C1 segment of cervical spinal cord (tissue), 14 donors: ENCODE data around the gene BTBD9.

Experiments
- DNase-seq, 14 donors: peaks; one replicate each; lab custom pipeline; 2025; lab: John Stamatoyannopoulos, UW

Gene BTBD9

DNA sequence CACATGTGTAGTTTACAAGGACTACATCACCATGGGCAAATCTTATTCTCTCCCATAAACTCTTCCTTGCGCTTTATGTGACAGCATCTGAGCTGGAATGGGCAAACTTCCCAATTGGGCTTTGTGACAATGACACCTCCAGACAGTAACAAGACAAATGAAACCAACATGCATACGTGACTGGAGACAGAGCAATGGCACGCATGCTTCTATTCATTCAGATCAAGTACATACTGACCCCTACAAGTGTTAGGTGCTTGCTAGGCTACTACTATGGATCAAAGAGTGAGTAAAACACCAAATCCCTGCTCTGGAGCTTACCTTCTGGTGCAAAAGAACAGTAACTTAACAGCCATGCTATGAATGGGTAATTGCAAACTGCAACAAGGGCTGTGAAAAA, 394.9 kb downstream of the BTBD9 start:
- no peak for DNase-seq

DNA sequence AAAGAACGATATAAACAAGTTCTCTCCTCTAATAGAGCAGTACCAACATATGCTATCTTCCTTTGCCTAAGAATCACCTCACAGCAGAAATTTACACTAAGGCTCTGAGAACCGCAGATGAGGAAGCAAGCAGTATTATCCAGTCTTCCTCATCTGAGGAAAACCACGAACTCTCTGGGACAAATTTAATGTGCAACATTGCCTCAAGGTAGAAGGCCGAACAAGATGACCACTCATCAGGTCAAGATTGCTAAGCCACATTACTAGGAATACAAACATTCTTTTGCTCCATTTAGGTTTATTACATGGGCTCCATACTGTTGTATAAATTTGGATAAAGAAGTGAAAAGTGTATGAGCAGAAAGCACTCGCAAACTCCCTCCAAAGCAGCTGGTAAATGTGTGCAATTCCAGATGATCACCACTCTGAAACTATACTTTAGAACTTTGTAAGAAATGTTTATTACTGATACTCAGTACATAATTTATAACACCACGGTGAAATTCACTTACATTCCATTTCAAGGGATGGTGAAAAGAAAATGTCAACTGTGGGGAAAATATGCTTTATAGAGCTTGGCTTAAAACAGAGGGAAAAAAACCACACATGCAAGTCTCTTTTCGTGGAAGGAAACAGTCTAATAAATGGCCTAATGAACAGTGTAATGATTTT, 398.4 kb downstream of the BTBD9 start:
- no peak for DNase-seq

DNA sequence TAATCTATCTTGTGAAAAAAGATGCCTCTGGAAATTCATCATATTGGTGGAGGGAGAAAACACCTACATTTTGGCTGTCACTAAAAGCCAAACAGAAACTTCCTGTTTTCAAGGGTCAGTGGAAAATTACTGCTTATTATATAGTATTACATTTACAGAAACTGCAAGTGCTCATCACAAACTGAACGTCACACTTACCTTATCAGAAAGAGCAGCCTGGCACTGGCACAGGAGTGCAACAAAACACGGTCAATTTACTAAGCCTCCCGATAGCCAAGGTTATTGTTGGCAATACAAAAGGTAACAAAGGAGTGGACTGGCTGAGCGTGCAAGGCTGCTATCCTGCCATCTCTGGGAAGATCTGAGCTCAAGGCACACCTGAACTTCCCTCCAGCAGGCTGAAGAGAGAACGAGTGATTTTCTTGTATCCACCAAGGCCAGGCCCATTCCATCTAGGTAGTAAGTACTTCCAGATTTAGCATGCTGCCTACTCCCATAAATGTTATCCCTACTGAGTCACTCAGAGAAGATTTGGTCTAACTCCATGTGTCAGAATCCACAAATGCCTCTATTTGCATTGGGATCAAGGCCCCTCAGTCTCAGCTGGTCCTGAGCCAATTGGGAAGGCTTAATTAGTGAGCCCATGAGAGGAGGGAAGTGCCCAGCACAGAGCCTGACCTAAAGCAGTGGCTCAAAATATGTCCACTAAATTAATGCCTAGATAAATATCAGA, 399.8 kb downstream of the BTBD9 start:
- no peak for DNase-seq

DNA sequence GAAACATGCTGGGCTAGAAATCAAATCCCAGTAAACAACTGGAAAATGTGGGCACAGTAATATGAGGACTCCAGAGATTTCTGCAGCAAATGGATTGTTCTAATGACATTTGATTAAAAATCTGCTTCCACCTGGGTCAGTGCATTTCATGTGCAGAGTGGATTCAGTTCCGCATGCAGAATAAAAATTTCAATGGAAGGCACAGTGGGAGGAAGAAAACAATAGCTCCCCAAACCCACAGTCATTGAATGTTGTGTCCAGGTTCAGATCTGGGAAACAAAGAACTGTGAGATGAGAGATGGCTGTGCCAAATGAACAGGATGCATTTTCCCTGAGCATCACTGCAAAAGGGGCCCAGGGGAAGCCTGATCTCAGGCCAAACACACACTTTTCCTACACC, 403.1 kb downstream of the BTBD9 start:
- no peak for DNase-seq

DNA sequence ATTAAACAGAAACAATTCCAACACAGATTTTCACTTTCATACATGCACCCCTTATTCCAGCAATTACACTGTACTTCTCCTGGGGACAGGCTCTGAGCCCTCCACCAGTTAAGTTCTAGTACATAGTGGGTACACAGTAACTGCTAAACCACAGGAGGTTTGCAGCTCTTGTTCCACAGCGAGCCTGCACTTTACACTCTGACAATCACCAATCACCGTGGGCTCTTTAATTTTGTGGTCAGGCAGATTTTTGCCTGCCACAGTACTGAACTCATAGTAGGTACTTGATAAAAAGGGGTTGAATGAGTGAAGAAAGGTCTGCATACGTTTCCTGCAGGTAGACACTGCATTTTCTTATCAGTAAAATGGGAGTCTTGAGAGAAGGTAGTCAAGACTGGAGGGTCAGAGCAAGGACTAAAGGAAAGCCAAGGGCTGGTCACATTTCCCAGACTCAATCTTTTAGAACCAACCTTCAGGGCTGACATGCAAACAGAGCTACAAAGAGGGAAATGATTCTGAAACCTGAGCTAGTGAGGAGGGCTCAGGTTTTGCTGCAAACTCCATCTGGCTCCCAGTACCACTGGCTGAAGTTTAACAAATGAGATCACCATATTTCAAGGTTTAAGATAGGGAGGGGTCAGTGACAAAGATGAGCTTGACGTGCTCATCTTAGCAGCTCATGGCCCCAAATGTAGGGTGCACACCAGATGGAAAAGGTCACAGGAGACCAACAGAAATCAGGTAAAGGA, 404.6 kb downstream of the BTBD9 start:
- DNase-seq, result no peak

DNA sequence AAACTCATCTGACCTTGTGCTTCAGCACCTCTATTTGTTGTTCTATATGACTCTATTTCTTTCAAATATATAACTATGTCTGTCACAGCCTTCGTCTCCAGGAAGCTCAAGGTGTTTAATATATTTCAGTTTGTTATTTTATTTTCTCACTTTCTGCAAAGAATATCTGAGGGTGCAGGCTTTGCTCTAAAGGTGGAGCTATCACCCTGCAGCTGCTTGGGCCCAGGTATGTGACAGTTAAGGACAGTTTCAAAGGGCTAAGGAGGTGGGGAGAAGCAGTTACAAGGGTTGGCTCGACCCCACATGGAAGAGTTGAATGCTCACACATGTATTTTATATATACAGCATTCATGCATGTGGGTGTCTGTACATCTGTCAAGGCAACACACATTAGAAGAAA, 405.6 kb downstream of the BTBD9 start:
- no peak for DNase-seq

DNA sequence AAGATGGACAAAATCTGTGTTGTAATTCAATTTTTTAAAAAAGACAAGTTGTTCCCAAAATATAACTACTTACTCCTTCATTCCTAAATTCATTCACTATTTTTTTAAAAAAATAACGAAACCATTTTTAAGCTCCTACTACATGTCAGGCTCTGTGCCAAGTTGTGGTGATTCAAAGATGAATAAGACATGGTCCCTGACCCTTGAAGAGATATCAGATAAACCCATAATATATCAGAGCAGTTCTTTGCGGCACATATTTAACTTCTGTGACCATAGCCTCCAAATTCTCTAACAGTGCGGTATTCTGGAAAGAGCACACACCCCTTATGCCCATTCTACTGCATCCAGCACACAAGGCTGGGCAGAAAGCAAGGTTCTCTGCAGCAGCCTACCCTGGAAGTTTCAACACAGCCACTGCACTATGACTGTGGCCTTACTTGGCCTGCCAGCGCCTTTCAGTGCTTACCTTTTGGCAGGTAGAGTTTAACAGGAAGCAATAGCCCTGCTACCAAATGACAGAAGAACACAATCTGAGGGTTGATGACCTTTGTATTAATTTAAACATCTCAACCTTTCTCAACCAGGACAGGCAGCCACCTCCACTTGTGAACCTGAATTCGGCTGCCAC, 406.5 kb downstream of the BTBD9 start:
- DNase-seq, result no peak

DNA sequence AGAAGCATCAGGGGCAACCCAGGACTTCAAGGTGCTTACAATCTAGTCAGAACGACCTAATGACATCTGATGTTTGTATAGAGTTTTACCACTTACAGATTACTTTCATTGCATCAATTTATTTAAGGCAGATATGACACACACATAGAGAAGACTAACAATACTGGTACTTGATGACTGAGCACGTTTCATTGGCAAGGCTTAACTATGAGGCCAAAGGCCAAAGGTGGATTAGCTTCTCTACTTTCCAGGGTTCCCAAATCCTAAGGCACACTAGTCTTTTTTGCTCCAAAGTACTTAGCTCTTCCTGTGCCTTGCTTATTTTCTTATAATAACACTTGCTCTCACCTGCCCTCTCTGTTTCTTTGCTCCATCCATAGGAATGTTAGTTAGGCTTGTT, 414.0 kb downstream of the BTBD9 start:
- no peak for DNase-seq

DNA sequence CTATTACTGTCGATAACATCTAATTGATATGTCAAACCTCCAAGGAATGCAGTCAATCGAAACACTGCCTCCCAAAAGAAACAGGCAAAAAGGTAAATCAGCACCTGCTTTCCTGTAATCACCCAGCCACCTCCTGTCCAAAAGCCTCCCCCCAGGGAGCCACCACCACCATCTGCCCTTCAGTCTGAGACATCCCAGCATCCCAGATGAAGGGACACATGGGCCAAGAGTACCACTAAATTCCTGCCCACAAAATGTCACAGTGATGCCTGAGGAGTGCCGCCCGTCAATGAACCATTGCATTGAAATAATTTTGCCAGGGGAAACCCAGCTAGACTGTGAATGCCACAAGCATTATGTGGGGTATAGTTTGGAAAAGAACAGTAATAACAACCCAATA, 418.5 kb downstream of the BTBD9 start:
- DNase-seq, result peak in 1 of 14 donors; percentile 72

DNA sequence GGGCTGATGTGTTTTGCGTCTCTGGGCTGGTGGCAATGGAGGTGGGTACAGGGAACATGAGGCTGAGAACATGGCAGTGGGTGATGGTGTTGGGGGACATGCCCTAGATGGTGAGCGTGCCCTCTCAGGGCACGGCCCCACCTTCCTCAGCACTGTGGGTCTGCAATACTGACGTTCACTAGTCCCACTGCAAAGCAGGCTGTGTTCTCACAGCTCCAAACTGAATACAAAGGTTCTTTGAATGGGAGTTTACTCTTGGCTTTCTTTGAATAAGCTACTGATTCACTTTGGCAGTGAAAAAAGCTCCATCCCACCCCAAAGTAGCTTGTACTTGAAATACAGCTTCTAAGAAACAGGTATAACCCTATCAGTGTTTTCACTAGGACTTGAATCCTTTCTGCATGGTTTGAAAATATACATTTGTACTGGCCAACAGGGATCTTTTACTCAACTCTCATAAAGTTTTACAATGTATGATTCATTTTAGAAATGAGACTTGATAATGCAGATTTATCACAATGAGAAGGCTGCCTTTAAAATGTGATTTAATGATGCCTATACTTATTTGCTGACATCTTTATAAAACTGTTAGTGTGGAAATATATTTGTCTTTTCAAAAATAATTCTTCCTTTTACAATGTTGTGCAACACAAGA, 419.5 kb downstream of the BTBD9 start:
- peak in 7 of 14 donors; percentile 23 to 53 (median 46) for DNase-seq

DNA sequence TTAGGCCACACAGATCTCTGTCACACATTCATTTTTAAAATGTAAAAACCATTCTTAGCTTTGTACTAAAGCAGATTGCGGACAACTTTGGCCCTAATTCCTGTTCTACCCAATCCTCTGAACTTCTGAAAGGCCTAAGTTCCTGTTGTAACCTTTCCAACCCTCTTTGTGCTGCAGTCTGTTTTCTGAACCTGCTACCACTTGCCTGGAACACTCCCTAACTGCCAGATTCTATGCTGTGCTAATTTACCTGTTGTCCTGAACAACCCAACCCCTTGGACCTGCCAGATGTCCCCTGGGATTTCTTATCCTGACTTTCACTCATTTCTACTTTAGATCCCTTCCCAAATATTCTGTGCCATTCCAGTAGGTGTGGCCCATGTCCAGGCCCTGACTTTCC, 421.5 kb downstream of the BTBD9 start:
- DNase-seq, result no peak

DNA sequence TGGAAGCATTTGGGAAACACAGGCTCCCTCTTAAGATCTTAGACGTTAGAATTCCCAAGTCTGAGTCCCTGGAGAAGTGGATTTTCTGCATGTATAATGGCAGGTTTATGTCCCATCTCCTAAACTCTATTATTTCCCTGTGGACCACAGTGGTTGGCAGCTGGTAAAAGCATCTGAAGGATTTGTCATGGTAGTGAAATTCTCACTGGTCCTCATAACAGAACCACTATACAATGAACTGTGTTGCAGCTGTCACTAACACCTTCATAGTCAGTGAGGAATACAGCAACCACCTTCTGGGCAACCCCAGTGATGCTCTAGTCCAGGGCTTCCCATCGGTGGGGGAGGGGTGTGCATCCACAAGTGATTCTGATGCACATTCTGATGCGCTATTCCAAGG, 423.3 kb downstream of the BTBD9 start:
- DNase-seq, result no peak

DNA sequence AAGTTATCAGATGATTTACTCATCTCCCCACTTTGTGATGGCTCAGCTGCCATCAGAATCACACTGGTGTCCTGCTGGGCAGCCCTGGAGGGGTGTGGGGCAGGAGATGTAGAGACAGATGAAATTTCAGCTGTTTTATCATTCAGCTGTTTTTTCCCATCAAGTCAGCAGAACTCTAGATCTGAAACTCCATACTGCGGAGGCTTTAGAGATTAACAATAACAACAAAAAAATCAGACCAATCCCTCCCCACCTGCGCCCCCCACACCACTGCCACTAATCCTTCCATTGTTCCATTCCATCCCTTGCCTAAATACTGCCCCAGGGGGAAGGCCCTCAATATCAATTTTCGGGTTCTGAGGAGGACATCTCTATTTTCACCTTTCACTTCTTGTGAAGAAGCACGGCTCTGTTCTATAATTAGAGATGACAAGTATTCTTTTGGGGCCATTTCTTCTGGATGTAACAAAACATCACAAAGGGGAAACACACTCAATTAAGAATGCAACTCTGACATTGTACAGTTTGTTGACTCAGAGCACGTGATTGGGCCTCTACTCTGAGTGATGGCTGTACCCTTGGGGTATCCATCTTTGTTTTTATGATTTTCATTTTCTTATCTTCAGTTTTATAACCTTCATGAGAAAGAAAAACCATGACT, 423.9 kb downstream of the BTBD9 start:
- DNase-seq, result no peak

DNA sequence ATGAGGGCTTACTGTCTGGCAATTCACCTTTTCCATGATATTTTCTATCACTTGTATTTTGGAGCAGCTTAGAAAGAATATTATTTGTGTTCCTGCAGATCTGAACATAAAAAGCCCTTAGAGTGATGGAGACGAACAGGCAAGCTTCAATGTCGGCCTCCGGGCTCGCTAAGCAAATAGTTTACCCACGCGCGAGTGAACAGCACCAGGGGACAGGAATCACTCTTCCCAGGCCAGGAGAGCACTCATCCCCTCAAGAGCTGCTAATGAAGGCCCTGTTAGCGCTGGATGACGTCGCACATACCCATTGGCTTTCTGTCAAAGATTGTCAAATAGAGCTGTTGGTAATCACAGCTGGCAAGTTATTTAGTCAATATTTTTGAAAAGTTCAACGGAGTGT, 424.5 kb downstream of the BTBD9 start:
- peak in 1 of 14 donors; percentile 30 for DNase-seq

DNA sequence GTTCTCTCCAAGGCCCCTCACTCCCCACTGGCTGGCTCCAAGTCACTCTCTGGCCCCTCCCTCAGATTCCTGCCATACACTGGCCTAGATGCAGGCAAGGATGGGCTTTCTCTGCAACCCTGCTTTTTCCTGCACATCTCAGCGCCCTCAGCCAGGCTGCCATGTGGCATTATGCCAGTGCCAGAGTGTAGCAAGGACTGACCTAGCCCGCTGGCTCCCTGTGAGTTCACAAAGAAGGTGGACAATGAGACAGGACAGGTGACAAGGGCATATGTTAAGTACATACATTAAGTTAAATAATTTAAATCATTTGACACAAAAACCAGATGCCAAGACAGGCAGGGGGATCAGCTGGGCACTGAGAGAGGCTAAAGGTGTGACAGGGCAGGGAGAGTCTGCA, 425.6 kb downstream of the BTBD9 start:
- DNase-seq, result peak in 3 of 14 donors; percentile 12 to 18 (median 17)

DNA sequence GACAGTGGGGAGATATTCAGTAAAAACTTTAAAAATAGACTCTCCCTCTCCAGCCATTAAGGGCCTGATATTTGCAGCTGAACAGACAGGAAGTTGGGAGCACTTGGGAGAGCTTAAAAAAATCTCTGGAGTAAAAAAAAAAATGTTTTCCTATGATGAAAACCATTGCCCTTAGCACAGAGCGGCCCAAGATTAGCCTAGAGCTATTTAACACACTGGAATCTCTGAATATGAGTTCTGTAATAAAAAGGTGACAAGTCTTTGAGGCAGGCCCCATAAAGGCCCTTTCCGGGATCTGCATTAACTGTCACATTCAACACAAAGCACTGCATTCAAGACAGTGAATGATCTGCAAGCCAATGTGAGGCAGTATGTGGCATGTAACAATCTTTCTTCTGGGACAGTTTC, 426.5 kb downstream of the BTBD9 start:
- DNase-seq, result no peak

DNA sequence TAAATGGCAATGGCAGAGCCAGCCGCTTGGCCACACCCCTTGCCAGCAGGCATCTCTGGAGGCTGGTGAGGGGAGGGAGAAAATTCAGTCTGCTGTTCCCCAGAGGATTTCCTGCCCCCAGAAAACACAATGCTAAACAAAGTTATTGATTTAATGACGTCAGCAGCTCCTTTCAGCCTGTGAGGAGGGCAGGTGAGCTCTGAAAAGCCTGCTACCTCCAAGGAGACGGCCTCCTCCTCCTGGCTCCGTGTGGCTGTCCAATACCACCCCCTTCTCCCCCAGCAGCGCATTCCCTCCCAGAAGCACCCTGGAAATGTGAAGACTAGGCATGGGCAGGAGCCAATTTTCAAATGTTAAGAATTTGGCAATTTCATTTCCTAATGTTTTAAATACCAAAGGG, 427.1 kb downstream of the BTBD9 start:
- DNase-seq, result peak in 6 of 14 donors; percentile 8 to 66 (median 54)

DNA sequence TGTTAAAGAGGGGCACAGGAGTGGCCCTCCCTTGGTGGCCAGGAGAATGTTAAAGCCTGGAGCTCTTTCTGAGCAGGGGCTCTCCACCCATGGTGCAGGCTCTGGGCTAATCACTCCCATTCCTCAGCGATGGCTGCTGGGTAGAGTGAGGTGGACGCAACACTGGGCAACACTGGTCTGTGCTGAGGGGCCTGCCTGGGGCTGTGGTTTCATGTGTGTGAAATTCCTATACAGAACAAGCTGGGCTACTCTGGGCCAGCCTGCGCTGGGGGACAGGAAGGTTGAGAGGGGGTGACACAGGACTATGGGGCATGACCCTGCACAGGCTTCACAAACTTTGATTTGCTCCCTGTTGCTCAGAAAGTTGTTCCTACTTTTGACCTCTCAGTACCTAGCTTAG, 427.6 kb downstream of the BTBD9 start:
- no peak for DNase-seq

DNA sequence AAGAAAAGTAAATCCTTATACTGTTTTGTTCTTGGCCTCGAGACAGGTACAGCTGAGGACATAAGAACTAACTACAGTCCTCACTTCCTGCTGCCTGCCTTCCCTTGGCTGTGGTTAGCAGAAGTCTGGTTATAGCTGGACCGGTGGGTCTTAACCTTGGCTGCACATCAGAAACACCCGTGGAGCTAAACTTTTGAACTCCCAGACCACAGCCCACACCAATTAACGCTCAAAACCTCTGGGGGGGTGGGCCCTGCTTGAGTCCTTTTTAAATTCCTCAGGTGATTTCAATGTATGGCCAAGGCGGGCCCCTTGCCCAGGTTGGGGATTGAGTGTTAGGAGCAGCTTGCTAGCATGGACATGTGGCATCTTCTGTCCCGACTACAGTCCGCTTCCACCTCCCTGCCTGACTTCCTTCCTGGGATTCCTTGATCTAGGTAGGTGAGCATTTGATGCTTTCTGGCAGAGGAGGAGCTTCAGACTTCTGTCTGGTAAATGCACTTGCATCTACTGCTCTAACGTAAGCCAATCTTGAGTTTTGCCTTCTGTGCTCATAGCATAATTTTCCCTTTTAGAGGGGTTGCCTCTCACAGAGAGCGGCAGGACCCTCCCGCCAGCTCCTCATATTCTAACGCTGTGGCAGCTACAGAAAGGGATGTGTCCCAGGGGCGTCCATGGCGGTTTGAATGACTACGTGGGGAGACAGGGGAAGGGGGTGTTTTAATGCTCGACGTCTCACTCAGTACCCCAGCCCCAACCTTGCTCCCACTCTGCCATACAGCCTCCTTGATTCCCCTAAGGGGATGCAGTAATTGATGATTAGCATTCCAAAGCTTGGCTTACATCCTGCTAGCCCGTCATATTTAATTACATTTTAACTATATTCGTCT, 430.1 kb downstream of the BTBD9 start:
- no peak for DNase-seq

DNA sequence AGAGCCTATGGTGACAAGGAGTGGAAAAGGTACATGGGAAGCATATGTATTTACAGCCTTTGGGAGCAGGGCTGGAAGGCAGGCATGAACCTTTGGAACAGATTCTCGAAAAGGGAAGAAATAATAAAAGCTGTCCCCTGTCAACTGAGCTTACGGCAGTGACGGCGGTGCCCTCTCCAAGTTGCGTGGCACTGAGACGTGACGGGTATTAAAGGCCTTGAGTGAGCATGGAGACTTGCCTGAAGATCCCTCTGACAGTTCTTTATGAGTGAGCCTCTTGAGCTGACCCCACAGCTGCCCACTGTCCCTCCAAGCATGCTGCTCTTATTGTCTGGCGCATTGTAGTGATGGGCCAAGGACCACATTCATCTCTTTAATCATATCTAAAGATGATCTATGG, 431.7 kb downstream of the BTBD9 start:
- no peak for DNase-seq
